ENCODE data around the gene ERVH48-1. TPM values are rescaled to one million over a fixed set of nuclear protein-coding genes. Genes with fewer than 3 reads are reported as not detected.

The ERVH48-1 gene
- total RNA-seq, 4 donors from 2014 or later = not detected

DNA sequence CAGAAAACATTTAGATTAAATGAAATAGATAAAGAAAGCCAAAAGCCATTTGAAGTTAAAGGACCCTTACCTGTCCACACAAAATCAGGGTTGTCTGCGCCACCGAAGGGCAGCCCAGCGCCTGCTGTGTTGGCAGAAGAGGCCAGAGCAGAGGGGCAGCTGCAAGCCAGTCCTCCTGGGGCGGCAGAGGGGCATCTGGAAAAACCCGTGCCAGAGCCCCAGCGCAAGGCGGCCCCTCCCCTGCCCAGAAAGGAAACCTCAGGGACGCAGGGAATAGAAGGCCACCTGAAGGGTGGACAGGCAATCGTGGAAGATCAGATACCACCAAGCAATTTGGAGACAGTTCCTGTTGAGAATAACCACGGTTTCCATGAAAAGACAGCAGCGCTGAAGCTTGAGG, 21.6 kb downstream of the ERVH48-1 start:
- no peak for TF ChIP-seq POLR2A (IDR thresholded peaks at IDR 0.05; ENCODE audit: low read depth)
- TF ChIP-seq, protein P1, sequence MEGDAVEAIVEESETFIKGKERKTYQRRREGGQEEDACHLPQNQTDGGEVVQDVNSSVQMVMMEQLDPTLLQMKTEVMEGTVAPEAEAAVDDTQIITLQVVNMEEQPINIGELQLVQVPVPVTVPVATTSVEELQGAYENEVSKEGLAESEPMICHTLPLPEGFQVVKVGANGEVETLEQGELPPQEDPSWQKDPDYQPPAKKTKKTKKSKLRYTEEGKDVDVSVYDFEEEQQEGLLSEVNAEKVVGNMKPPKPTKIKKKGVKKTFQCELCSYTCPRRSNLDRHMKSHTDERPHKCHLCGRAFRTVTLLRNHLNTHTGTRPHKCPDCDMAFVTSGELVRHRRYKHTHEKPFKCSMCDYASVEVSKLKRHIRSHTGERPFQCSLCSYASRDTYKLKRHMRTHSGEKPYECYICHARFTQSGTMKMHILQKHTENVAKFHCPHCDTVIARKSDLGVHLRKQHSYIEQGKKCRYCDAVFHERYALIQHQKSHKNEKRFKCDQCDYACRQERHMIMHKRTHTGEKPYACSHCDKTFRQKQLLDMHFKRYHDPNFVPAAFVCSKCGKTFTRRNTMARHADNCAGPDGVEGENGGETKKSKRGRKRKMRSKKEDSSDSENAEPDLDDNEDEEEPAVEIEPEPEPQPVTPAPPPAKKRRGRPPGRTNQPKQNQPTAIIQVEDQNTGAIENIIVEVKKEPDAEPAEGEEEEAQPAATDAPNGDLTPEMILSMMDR (IDR thresholded peaks at IDR 0.05) = no peak
- no peak for TF ChIP-seq POLR2AphosphoS5 (IDR thresholded peaks at IDR 0.05)
- TF ChIP-seq EP300 (IDR thresholded peaks at IDR 0.05) = no peak
- H3K4me1 ChIP-seq = peaks cover 2 to 35% (median 8%) of the 10 kb centered on the region in 4 donors
- peaks cover 33 to 98% (median 86%) of the 10 kb centered on the region in 4 donors for H3K36me3 ChIP-seq
- no peak overlapping the region for H3K27ac ChIP-seq (replicated peaks in 1 of 4)
- H3K27me3 ChIP-seq = no peaks in the 10 kb centered on the region
- DNase-seq (ENCODE audit: extremely low spot score) = no peak
- H3K9me3 ChIP-seq = no peaks in the 10 kb centered on the region
- H3K4me3 ChIP-seq = no peak overlapping the region
- intact Hi-C loops (cut with DNase I) = no loop called here
- WGBS = 95% methylated on average over 9 of the region's 11 CpGs

DNA sequence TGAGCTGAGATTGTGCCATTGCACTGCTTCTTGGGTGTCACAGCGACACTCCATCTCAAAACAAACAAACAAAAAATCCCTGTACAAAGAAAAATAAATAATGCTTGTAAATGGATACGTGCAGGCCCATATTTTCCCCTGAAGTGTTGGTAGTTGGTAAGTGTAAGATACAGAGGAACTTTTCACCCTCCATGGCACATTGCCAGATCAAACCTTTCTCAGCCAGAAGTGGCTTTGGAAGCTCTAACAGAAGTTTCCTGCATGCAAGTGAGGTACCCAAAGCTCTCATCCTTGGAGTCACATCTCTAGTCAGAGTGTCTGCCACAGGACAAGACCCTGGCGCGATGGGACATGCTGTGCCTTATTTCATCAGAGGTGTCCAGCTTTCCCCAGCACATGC, 25.0 kb downstream of the ERVH48-1 start:
- Histone ChIP-seq H3K27me3 (no peaks in the 10 kb centered on the region), H3K27ac (replicated peaks in 1 of 4) (no peak overlapping the region), H3K9me3 (no peaks in the 10 kb centered on the region), H3K36me3 (peaks cover 39 to 89% (median 75%) of the 10 kb centered on the region in 4 donors), H3K4me1 (peaks cover 2 to 49% (median 16%) of the 10 kb centered on the region in 4 donors), H3K4me3 (no peak overlapping the region)
- TF ChIP-seq EP300 (IDR thresholded peaks at IDR 0.05) = no peak
- no peak for TF ChIP-seq POLR2A (IDR thresholded peaks at IDR 0.05; ENCODE audit: low read depth)
- TF ChIP-seq, protein P1 (IDR thresholded peaks at IDR 0.05) = no peak
- no peak for TF ChIP-seq POLR2AphosphoS5 (IDR thresholded peaks at IDR 0.05)
- DNase-seq (ENCODE audit: extremely low spot score) = no peak
- WGBS = 88% methylated on average over 4 of the region's 4 CpGs
- intact Hi-C loops (cut with DNase I) = no loop called here

DNA sequence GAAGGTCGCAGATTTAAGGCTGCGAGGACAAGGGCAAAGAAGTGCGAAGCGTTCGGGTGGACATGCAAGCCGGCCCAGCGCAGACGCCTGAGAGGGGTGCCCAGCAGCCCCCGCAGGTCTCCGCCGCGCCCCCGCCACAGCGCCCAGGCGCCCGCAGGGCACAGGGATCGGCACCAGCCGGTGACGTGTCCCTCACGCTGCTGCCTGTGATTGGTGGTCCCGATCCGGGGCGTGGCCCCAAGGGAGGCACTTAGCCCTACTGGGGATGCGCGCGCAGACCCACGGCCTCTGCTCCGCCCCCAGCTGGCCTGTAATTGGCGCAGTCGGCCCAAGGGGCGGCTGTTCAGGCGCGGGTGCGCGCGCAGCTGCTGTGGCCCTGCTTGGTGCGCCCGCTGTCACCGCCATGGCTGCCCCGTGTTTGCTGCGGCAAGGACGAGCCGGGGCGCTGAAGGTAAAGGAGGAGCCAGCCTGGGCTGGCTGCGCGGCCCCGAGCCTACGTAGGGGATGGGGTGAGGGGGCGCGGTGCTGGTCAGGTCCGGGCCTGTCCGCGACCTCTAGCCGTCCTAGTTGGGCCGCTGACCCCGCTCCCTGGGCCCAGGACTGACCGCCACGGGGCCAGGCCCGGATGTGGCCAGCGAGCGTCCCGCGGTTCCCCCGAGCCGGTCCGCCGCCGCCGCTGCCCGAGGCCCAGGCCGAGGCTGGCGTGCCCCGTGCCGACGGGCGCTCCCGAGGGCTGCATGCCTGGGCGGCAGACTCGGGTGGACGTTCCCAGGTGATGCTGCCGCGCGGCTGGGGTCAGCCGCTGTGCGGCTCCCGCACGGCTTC, 32.3 kb downstream of the ERVH48-1 start, which contains the start of gene NDUFV3:
NDUFV3 (plus strand) TSS at position 379 of the 825 bp plus-strand sequence; CDS start at position 404, 25 bp downstream.
- H3K27me3 ChIP-seq = no peaks in the 10 kb centered on the region
- peak within 1 kb of the TSS; percentile 72 to 93 (median 84) for H3K4me3 ChIP-seq
- intact Hi-C loops (cut with DNase I) = loop anchor here (10.0 kb wide), 1 partner anchor 82 kb away; the partner anchor contains the start of gene PKNOX1
- peak; percentile 100 for DNase-seq (ENCODE audit: extremely low spot score)
- H3K9me3 ChIP-seq = no peaks in the 10 kb centered on the region
- H3K27ac ChIP-seq (replicated peaks in 1 of 4) = peak within 1 kb of the TSS; percentile 93 to 99 (median 96)
- H3K36me3 ChIP-seq = peaks cover 14 to 21% (median 15%) of the 10 kb centered on the region in 4 donors
- H3K4me1 ChIP-seq = peaks cover 7 to 32% (median 20%) of the 10 kb centered on the region in 4 donors
- TF ChIP-seq POLR2A (IDR thresholded peaks at IDR 0.05; ENCODE audit: low read depth) = peak; percentile 94
- TF ChIP-seq, protein P1 (IDR thresholded peaks at IDR 0.05) = no peak
- peak; percentile 97 to 99 for TF ChIP-seq POLR2AphosphoS5 (IDR thresholded peaks at IDR 0.05)
- no peak for TF ChIP-seq EP300 (IDR thresholded peaks at IDR 0.05)
- WGBS = 1% methylated on average over 28 of the region's 87 CpGs

DNA sequence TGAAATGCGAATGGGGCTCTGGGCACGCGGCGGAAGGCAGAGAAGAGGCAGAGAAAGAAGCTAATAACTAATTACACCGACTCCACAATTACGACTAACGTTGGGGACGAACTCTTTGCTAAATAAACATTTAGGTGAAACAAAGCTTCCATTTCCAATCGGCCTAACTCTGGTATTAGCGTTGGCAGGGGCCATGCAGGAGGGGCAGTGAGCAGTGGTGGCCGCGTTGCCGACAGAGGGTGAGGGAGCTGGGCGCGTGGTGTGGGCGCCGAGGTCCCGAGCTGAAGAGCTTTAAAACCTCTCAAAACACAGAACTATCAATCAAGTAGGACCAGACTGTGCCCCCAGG, 32.9 kb downstream of the ERVH48-1 start:
- peak overlapping the region; percentile 72 to 93 (median 84) for H3K4me3 ChIP-seq
- H3K27ac ChIP-seq (replicated peaks in 1 of 4) = peak overlapping the region; percentile 93 to 99 (median 96)
- WGBS = 19% methylated on average over 18 of the region's 18 CpGs
- no peaks in the 10 kb centered on the region for H3K9me3 ChIP-seq
- TF ChIP-seq, protein P1 (IDR thresholded peaks at IDR 0.05) = no peak
- TF ChIP-seq POLR2A (IDR thresholded peaks at IDR 0.05; ENCODE audit: low read depth) = no peak
- TF ChIP-seq EP300 (IDR thresholded peaks at IDR 0.05) = no peak
- no peak for TF ChIP-seq POLR2AphosphoS5 (IDR thresholded peaks at IDR 0.05)
- no peaks in the 10 kb centered on the region for H3K27me3 ChIP-seq
- peaks cover 7 to 30% (median 20%) of the 10 kb centered on the region in 4 donors for H3K4me1 ChIP-seq
- peaks cover 8 to 16% (median 9%) of the 10 kb centered on the region in 4 donors for H3K36me3 ChIP-seq
- DNase-seq (ENCODE audit: extremely low spot score) = no peak
- intact Hi-C loops (cut with DNase I) = loop anchor here (10.0 kb wide), 1 partner anchor 82 kb away; the partner anchor contains the start of gene PKNOX1
